Measurements from ENCODE around the gene VRK2. TPM values are rescaled to one million over a fixed set of nuclear protein-coding genes. Genes with fewer than 3 reads are reported as not detected.

Gene VRK2
- polyA plus RNA-seq, 1 donor from 2014 or later = 0.45 TPM

GRCh38 chr2:58146707-58147106 is 100.1 kb downstream of the VRK2 start:
- H3K36me3 ChIP-seq (ENCODE audit: insufficient read depth, low read length) = no peaks in the 10 kb centered on the region
- H3K4me2 ChIP-seq (ENCODE audit: low read length) = no peak overlapping the region
- no peak overlapping the region for H3K9ac ChIP-seq (ENCODE audit: low read length)
- H3K27me3 ChIP-seq (ENCODE audit: insufficient read depth, low read depth, low read length) = no peaks in the 10 kb centered on the region
- no peak overlapping the region for H3K27ac ChIP-seq (ENCODE audit: low read length)
- no peak overlapping the region for H3K4me3 ChIP-seq (ENCODE audit: low read length)
- H2AFZ ChIP-seq (ENCODE audit: low read depth, low read length) = no peak overlapping the region
- TF ChIP-seq RAD21 (conservative IDR thresholded peaks at IDR 0.05) (no peak), EZH2 (IDR thresholded peaks at IDR 0.05; ENCODE audit: borderline replicate concordance, insufficient read depth, low read length, poor library complexity, severe bottlenecking) (no peak), EP300 (conservative IDR thresholded peaks at IDR 0.05; ENCODE audit: poor library complexity, severe bottlenecking) (no peak), MXI1 (conservative IDR thresholded peaks at IDR 0.05; ENCODE audit: poor library complexity, severe bottlenecking) (no peak), POLR2AphosphoS5 (IDR thresholded peaks at IDR 0.05) (no peak)
- TF ChIP-seq, protein P1, sequence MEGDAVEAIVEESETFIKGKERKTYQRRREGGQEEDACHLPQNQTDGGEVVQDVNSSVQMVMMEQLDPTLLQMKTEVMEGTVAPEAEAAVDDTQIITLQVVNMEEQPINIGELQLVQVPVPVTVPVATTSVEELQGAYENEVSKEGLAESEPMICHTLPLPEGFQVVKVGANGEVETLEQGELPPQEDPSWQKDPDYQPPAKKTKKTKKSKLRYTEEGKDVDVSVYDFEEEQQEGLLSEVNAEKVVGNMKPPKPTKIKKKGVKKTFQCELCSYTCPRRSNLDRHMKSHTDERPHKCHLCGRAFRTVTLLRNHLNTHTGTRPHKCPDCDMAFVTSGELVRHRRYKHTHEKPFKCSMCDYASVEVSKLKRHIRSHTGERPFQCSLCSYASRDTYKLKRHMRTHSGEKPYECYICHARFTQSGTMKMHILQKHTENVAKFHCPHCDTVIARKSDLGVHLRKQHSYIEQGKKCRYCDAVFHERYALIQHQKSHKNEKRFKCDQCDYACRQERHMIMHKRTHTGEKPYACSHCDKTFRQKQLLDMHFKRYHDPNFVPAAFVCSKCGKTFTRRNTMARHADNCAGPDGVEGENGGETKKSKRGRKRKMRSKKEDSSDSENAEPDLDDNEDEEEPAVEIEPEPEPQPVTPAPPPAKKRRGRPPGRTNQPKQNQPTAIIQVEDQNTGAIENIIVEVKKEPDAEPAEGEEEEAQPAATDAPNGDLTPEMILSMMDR (IDR thresholded peaks at IDR 0.05; ENCODE audit: poor library complexity, severe bottlenecking) = no peak
- H4K20me1 ChIP-seq (ENCODE audit: insufficient read depth) = no peaks in the 10 kb centered on the region
- no peaks in the 10 kb centered on the region for H3K79me2 ChIP-seq (replicated peaks; ENCODE audit: insufficient read depth, low read length)
- H3K9me2 ChIP-seq (ENCODE audit: insufficient read depth, low read length) = no peaks in the 10 kb centered on the region
- no peaks in the 10 kb centered on the region for H3F3A ChIP-seq (ENCODE audit: insufficient read depth, low read length, poor library complexity, severe bottlenecking)
- no peaks in the 10 kb centered on the region for H3K9me3 ChIP-seq (ENCODE audit: low read length)

- no peak for TF ChIP-seq RAD21 (conservative IDR thresholded peaks at IDR 0.05)
- no peak for TF ChIP-seq TAF1 (IDR thresholded peaks at IDR 0.05; ENCODE audit: low read depth)
- no peak for TF ChIP-seq SMC3 (conservative IDR thresholded peaks at IDR 0.05; ENCODE audit: poor library complexity)
- TF ChIP-seq EZH2 (IDR thresholded peaks at IDR 0.05; ENCODE audit: borderline replicate concordance, insufficient read depth, low read length, poor library complexity, severe bottlenecking) = no peak
- TF ChIP-seq MXI1 (conservative IDR thresholded peaks at IDR 0.05; ENCODE audit: poor library complexity, severe bottlenecking) = no peak
- TF ChIP-seq POLR2AphosphoS5 (IDR thresholded peaks at IDR 0.05) = no peak
- TF ChIP-seq EP300 (conservative IDR thresholded peaks at IDR 0.05; ENCODE audit: poor library complexity, severe bottlenecking) = no peak
- TF ChIP-seq, protein P1 (IDR thresholded peaks at IDR 0.05; ENCODE audit: poor library complexity, severe bottlenecking) = no peak
- TF ChIP-seq REST (IDR thresholded peaks at IDR 0.05; ENCODE audit: borderline replicate concordance) = no peak
- no peaks in the 10 kb centered on the region for H3K9me2 ChIP-seq (ENCODE audit: insufficient read depth, low read length)
- no peaks in the 10 kb centered on the region for H3K9me3 ChIP-seq (ENCODE audit: low read length)
- no peaks in the 10 kb centered on the region for H3K36me3 ChIP-seq (ENCODE audit: insufficient read depth, low read length)
- H3F3A ChIP-seq (ENCODE audit: insufficient read depth, low read length, poor library complexity, severe bottlenecking) = no peaks in the 10 kb centered on the region
- no peaks in the 10 kb centered on the region for H4K20me1 ChIP-seq (ENCODE audit: insufficient read depth)
- no peak overlapping the region for H3K27ac ChIP-seq (ENCODE audit: low read length)
- no peaks in the 10 kb centered on the region for H3K79me2 ChIP-seq (replicated peaks; ENCODE audit: insufficient read depth, low read length)
- no peaks in the 10 kb centered on the region for H3K27me3 ChIP-seq (ENCODE audit: insufficient read depth, low read depth, low read length)
- H3K4me2 ChIP-seq (ENCODE audit: low read length) = no peak overlapping the region
- no peak overlapping the region for H3K4me3 ChIP-seq (ENCODE audit: low read length)
- H3K9ac ChIP-seq (ENCODE audit: low read length) = no peak overlapping the region
- no peak overlapping the region for H2AFZ ChIP-seq (ENCODE audit: low read depth, low read length)
These were observed 108.7 kb downstream of the VRK2 start for GRCh38 chr2:58155160-58155778.
